Keratinocyte (primary cell): ENCODE measurements around the gene DPYSL4. TPM values are rescaled to one million over a fixed set of nuclear protein-coding genes. Genes with fewer than 3 reads are reported as not detected.

Source experiments
- DNase-seq: peaks from one replicate; pipeline ENCODE4 v3.0.0-alpha.2; 2011; ENCODE audit warnings: low read depth, missing footprints, low spot score
- FAIRE-seq: peaks from 2 replicates; lab custom pipeline; 2011; peaks lifted over from hg19 to GRCh38; lab: Jason Lieb, UNC
- H2AFZ ChIP-seq: 2 replicates; pipeline ENCODE4 v1.6.0; 2012; ENCODE audit warnings: low read length, control low read depth, inconsistent platforms; ENCODE audit not compliant: control insufficient read depth
- H3K27ac ChIP-seq: 2 replicates; pipeline ENCODE4 v1.5.1; 2011; ENCODE audit warnings: low read length; ENCODE audit not compliant: control insufficient read depth, insufficient read depth
- H3K27me3 ChIP-seq: 3 replicates; pipeline ENCODE4 v1.6.0; 2011; ENCODE audit warnings: low read length; ENCODE audit not compliant: control insufficient read depth, insufficient read depth; ENCODE audit errors: extremely low read depth
- H3K36me3 ChIP-seq, 2 experiments: 2 replicates in 1 of 2; 3 replicates in 1 of 2; pipeline ENCODE4 v1.5.1; 2011; ENCODE audit warnings: low read length in 2 of 2, mild to moderate bottlenecking in 1 of 2; ENCODE audit not compliant: control insufficient read depth in 2 of 2, insufficient read depth in 2 of 2; ENCODE audit errors: extremely low read depth in 1 of 2
- H3K4me1 ChIP-seq: 3 replicates; pipeline ENCODE4 v1.5.1; 2011; ENCODE audit warnings: low read length; ENCODE audit not compliant: control insufficient read depth, insufficient read depth; ENCODE audit errors: extremely low read depth
- H3K4me2 ChIP-seq: 3 replicates; pipeline ENCODE4 v1.6.0; 2011; ENCODE audit warnings: low read depth, low read length; ENCODE audit not compliant: control insufficient read depth, insufficient read depth; ENCODE audit errors: extremely low read depth
- H3K4me3 ChIP-seq, 3 experiments: fragments of 200-600 bp in 1 of 3; sonication (generic) in 1 of 3; 2 replicates in 2 of 3; 3 replicates in 1 of 3; pipeline ENCODE4 v1.5.1; 2011 to 2016; ENCODE audit warnings: low read length in 3 of 3, mild to moderate bottlenecking in 3 of 3, control low read depth in 2 of 3, inconsistent platforms in 1 of 3, low read depth in 1 of 3, mixed read lengths in 1 of 3, mixed run types in 1 of 3, moderate library complexity in 1 of 3; ENCODE audit not compliant: control insufficient read depth in 2 of 3, insufficient read depth in 2 of 3; ENCODE audit errors: extremely low read depth in 1 of 3
- H3K79me2 ChIP-seq: 2 replicates; pipeline ENCODE4 v1.6.0; 2012; ENCODE audit warnings: low read length; ENCODE audit not compliant: control insufficient read depth, insufficient read depth
- H3K9ac ChIP-seq: 3 replicates; pipeline ENCODE4 v1.6.0; 2011; ENCODE audit warnings: low read length; ENCODE audit not compliant: control insufficient read depth, insufficient read depth; ENCODE audit errors: extremely low read depth
- H3K9me1 ChIP-seq: 3 replicates; pipeline ENCODE4 v1.6.0; 2011; ENCODE audit warnings: low read length; ENCODE audit not compliant: control insufficient read depth, insufficient read depth; ENCODE audit errors: extremely low read depth
- H3K9me3 ChIP-seq: 2 replicates; pipeline ENCODE4 v1.5.1; 2012; ENCODE audit warnings: low read depth, low read length; ENCODE audit not compliant: control insufficient read depth
- H4K20me1 ChIP-seq: 3 replicates; pipeline ENCODE4 v1.6.0; 2011; ENCODE audit warnings: low read length; ENCODE audit not compliant: control insufficient read depth, insufficient read depth; ENCODE audit errors: extremely low read depth
- CTCF ChIP-seq, 3 experiments: IDR thresholded peaks in 1 of 3; conservative IDR thresholded peaks in 1 of 3; optimal IDR thresholded peaks in 1 of 3; 2 replicates in 2 of 3; 3 replicates in 1 of 3; pipeline versions ENCODE3 to v1.5.1; 2011; ENCODE audit warnings: low read length in 3 of 3, mild to moderate bottlenecking in 3 of 3, moderate library complexity in 2 of 3, control low read depth in 1 of 3, inconsistent platforms in 1 of 3; ENCODE audit not compliant: insufficient read depth in 2 of 3; ENCODE audit errors: extremely low read depth in 1 of 3
- EZH2 ChIP-seq: IDR thresholded peaks from one replicate; pipeline ENCODE4 v1.6.1; 2012; ENCODE audit warnings: inconsistent platforms, mild to moderate bottlenecking, low read length, moderate library complexity
- dilution Hi-C: fragments of 300-500 bp; cut with MboI; formaldehyde crosslinking; loops from one replicate; pipeline ENCODE4 v1.7.0; 2020; ENCODE audit warnings: low sequenced_read_pairs; ENCODE audit not compliant: extremely low pct_ligation_motif_present
- polyA plus RNA-seq, 5 experiments: library from polyadenylated mRNA; depleted of rRNA in 3 of 5; stranded (reverse) in 3 of 5; stranded (forward) in 1 of 5; unstranded in 1 of 5; fragments of >200 nt; gene quantifications; 1 replicate in 1 of 5; 2 replicates in 3 of 5; 3 replicates in 1 of 5; pipeline versions ENCODE4 v1.2.1 to v1.2.3, GENCODE V29; 2011 to 2012; ENCODE audit warnings: missing spikeins in 2 of 5, low read depth in 1 of 5, low replicate concordance in 1 of 5

Gene DPYSL4
- polyA plus RNA-seq, 1 donor (not counting 4 experiments of a cell fraction or from before 2014, with no cell fraction given), result 7.4 TPM

GRCh38 chr10:132153616-132154217 lies 33.0 kb upstream of the DPYSL4 start:
- H3K9ac ChIP-seq, result no peak overlapping the region
- DNase-seq, result no peak
- FAIRE-seq, result no peak
- H3K4me3 ChIP-seq, result no peak overlapping the region
- H3K4me1 ChIP-seq, result no peaks in the 10 kb centered on the region
- H3K4me2 ChIP-seq, result no peak overlapping the region
- H3K9me3 ChIP-seq, result no peaks in the 10 kb centered on the region
- no peak overlapping the region for H2AFZ ChIP-seq
- no peaks in the 10 kb centered on the region for H3K9me1 ChIP-seq
- H3K27ac ChIP-seq, result no peak overlapping the region
- H3K27me3 ChIP-seq, result no peaks in the 10 kb centered on the region
- dilution Hi-C loops, result no loop called here
- no peaks in the 10 kb centered on the region for H4K20me1 ChIP-seq
- no peaks in the 10 kb centered on the region for H3K36me3 ChIP-seq
- H3K79me2 ChIP-seq, result no peaks in the 10 kb centered on the region
- TF ChIP-seq EZH2, result no peak
- no peak for TF ChIP-seq CTCF (optimal IDR thresholded peaks at IDR 0.05 in 1 of 3, IDR thresholded peaks at IDR 0.05 in 1 of 3, conservative IDR thresholded peaks at IDR 0.05 in 1 of 3; ENCODE audit: extremely low read depth in 1 of 3, insufficient read depth in 2 of 3, low read length in 3 of 3)

DNA sequence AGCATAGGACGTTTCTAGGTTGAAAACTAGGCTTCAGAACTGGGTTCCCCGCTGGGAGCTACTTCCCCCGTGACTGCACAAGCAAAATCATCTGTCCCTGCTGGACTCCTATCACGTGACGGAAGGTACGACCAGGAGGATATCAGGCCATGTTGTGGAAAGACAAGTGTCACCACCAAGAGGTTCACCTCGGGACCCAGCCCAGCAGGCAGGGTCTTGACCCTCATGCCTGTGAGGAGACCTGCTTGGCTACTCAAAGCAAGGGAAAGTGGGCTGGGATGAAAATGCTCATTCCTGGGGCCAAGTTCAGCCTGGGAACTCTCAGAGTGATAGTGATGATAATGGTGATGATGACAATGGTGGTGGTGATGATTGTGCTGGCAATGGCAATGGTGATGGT lies 32.3 kb upstream of the DPYSL4 start:
- no peaks in the 10 kb centered on the region for H3K9me1 ChIP-seq
- H2AFZ ChIP-seq, result no peak overlapping the region
- H3K9me3 ChIP-seq, result no peaks in the 10 kb centered on the region
- H3K4me3 ChIP-seq, result no peak overlapping the region
- H3K36me3 ChIP-seq, result no peaks in the 10 kb centered on the region
- H3K4me1 ChIP-seq, result no peaks in the 10 kb centered on the region
- H3K79me2 ChIP-seq, result no peaks in the 10 kb centered on the region
- H3K27ac ChIP-seq, result no peak overlapping the region
- DNase-seq (no peak), FAIRE-seq (no peak)
- dilution Hi-C loops, result no loop called here
- H3K27me3 ChIP-seq, result no peaks in the 10 kb centered on the region
- TF ChIP-seq EZH2 (no peak), CTCF (optimal IDR thresholded peaks at IDR 0.05 in 1 of 3, IDR thresholded peaks at IDR 0.05 in 1 of 3, conservative IDR thresholded peaks at IDR 0.05 in 1 of 3; ENCODE audit: extremely low read depth in 1 of 3, insufficient read depth in 2 of 3, low read length in 3 of 3) (no peak)
- no peaks in the 10 kb centered on the region for H4K20me1 ChIP-seq
- H3K9ac ChIP-seq, result no peak overlapping the region
- no peak overlapping the region for H3K4me2 ChIP-seq
